ENCODE results near the gene MYEOV. TPM values are rescaled to one million over a fixed set of nuclear protein-coding genes. Genes with fewer than 3 reads are reported as not detected.

Gene MYEOV
- total and polyA plus RNA-seq, 9 of the 15 experiments (the other 6 are each of a cell fraction or from before 2014, with no cell fraction given), result 10.2 to 133 (median 32.2) TPM

DNA sequence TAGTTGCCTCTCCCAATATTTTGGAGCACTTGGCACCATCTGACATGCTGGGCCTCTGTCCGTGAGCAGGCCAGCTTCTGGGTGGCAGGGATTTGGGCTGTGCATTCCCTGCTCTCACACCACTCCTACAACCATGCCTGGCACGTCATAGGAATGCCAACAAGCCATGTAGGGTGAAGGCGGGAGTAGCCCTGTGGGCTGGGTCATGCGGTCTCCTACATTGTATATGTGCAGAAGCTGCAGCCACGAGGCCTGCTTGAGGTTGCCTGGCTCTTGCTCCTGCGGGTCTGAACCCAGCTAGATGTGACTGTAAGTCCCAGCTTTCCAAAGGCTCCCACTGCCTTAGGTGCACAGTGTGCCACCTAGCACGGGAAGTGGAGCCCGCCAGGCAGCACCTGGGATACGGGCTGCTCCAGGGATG lies 14.5 kb downstream of the MYEOV start:
- TF ChIP-seq SMARCC2 (IDR thresholded peaks at IDR 0.05; ENCODE audit: low read depth) (no peak), KLF6 (CRISPR knock-in tag; IDR thresholded peaks at IDR 0.05; ENCODE audit: borderline replicate concordance) (no peak), FOXA1 (IDR thresholded peaks at IDR 0.05; ENCODE audit: borderline replicate concordance) (no peak), TEAD4 (IDR thresholded peaks at IDR 0.05; ENCODE audit: low read length) (no peak), TEAD4 (CRISPR knock-in tag; IDR thresholded peaks at IDR 0.05; ENCODE audit: borderline replicate concordance) (no peak)
- Histone ChIP-seq H3K27me3 (ENCODE audit: control insufficient read depth in 2 of 2, insufficient read depth in 2 of 2, low read length in 2 of 2) (no peaks in the 10 kb centered on the region), H3K9me1 (ENCODE audit: control insufficient read depth, insufficient read depth, low read length) (peaks cover 4% of the 10 kb centered on the region), H3K4me2 (ENCODE audit: insufficient read depth, low read length) (no peak overlapping the region), H3K4me1 (replicated peaks in 1 of 2; ENCODE audit: control insufficient read depth in 2 of 2, insufficient read depth in 2 of 2, low read length in 2 of 2) (peaks cover 0 to 4% of the 10 kb centered on the region in 2 experiments; a peak in 1 of 5 replicates), H3K4me3 (no peak overlapping the region), H4K20me1 (replicated peaks; ENCODE audit: control insufficient read depth, insufficient read depth, low read length) (peaks cover 10% of the 10 kb centered on the region), H3K79me2 (ENCODE audit: control insufficient read depth, insufficient read depth, low read length) (peaks cover 13% of the 10 kb centered on the region), H2AFZ (ENCODE audit: low read depth, low read length) (no peak overlapping the region), H3K36me3 (ENCODE audit: control insufficient read depth, insufficient read depth, low read length) (no peaks in the 10 kb centered on the region; the same call in 2 of the 3 replicates), H3K9me3 (replicated peaks; ENCODE audit: control insufficient read depth, insufficient read depth, low read depth, low read length) (no peaks in the 10 kb centered on the region), H3K27ac (ENCODE audit: extremely low read depth, low read depth, low read length) (no peak overlapping the region), H3K9ac (ENCODE audit: insufficient read depth in 1 of 2, low read depth in 2 of 2, low read length in 2 of 2) (no peak overlapping the region)
- ChIA-PET POLR2A (interaction anchor here (0.6 to 1.5 kb wide), 4 partner anchors 11 to 28 kb away, joined by 3 to 7 read pairs (median 4); no protein-coding TSS in a partner anchor), CTCF (ENCODE audit: low intra/inter-chr PET ratio) (no interaction called here)
- no peak for FAIRE-seq
- DNase-seq (ENCODE audit: extremely low read depth in 1 of 4, low spot score in 3 of 4), result no peak
- BruUV-seq (replicated peaks), result no TSS peak
- whole genome bisulfite sequencing (ENCODE audit: insufficient coverage, low coverage, missing lambda C conversion rate), result 83% methylated on average over 9 of the region's 9 CpGs
- in situ Hi-C loops (cut with MboI) (no loop called here), intact Hi-C loops (cut with micrococcal nuclease) (no loop called here)
- ATAC-seq, result no peak

DNA sequence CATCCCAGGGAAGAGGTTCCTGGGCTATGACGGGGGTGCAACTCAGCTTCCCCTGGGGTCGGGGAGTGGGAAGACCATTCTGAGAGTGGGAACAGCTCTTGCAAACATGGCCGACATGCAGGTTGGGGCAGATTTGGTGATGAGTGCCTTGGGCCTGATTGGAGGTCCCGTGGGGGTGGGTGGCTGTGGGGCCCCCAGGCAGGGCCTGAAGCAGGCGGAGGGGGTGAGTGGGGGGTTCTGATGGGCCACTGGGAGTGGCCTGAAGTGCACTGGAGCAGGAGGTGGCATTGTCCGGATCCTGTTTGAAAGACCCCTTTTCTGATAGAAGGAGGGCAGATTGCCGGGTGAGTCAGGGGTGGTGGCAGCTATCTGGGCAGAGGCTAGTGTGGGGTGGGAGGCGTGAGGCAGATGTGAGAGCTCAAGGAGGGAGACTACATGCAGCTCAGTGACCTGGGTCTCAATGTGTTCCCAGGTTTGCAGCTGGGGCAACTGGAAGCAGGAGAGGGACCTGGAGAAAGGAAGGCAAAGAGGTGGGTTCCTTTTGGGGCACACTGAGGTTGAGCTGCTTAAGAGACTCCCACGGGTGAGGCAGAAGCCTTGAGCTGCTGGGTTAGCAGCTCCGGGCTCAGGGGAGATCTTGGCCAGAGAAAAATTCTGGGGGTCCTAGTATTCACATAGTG lies 15.1 kb downstream of the MYEOV start:
- FAIRE-seq, result no peak
- H3K9ac ChIP-seq (ENCODE audit: insufficient read depth in 1 of 2, low read depth in 2 of 2, low read length in 2 of 2), result no peak overlapping the region
- ChIA-PET POLR2A (interaction anchor here (0.6 to 1.5 kb wide), 5 partner anchors 9 to 203 kb away, joined by 3 to 5 read pairs (median 3); no protein-coding TSS in a partner anchor), CTCF (ENCODE audit: low intra/inter-chr PET ratio) (no interaction called here)
- no peak overlapping the region for H3K27ac ChIP-seq (ENCODE audit: extremely low read depth, low read depth, low read length)
- ATAC-seq, result no peak
- peaks cover 0 to 3% of the 10 kb centered on the region in 2 experiments; a peak in 1 of 5 replicates for H3K4me1 ChIP-seq (replicated peaks in 1 of 2; ENCODE audit: control insufficient read depth in 2 of 2, insufficient read depth in 2 of 2, low read length in 2 of 2)
- BruUV-seq (replicated peaks), result no TSS peak
- in situ Hi-C loops (cut with MboI), result no loop called here
- DNase-seq (ENCODE audit: extremely low read depth in 1 of 4, low spot score in 3 of 4), result no peak
- peaks cover 7% of the 10 kb centered on the region; the same call in 2 of the 3 replicates for H3K79me2 ChIP-seq (ENCODE audit: control insufficient read depth, insufficient read depth, low read length)
- H3K4me3 ChIP-seq, result no peak overlapping the region
- TF ChIP-seq, protein P1, sequence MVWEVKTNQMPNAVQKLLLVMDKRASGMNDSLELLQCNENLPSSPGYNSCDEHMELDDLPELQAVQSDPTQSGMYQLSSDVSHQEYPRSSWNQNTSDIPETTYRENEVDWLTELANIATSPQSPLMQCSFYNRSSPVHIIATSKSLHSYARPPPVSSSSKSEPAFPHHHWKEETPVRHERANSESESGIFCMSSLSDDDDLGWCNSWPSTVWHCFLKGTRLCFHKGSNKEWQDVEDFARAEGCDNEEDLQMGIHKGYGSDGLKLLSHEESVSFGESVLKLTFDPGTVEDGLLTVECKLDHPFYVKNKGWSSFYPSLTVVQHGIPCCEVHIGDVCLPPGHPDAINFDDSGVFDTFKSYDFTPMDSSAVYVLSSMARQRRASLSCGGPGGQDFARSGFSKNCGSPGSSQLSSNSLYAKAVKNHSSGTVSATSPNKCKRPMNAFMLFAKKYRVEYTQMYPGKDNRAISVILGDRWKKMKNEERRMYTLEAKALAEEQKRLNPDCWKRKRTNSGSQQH (CRISPR knock-in tag; IDR thresholded peaks at IDR 0.05), result no peak
- TF ChIP-seq ZEB2 (IDR thresholded peaks at IDR 0.05) (no peak), ZNF347 (CRISPR knock-in tag; IDR thresholded peaks at IDR 0.05; ENCODE audit: low read depth) (no peak), YY1 (IDR thresholded peaks at IDR 0.05; ENCODE audit: borderline replicate concordance in 1 of 3, control insufficient read depth in 1 of 3, extremely low read depth in 1 of 3, insufficient read depth in 3 of 3, insufficient read length in 1 of 3, insufficient replicate concordance in 2 of 3, low read depth in 1 of 3, low read length in 2 of 3) (peak in 1 of 3 experiments; percentile 6), MEF2A (IDR thresholded peaks at IDR 0.05; ENCODE audit: control insufficient read depth, low read depth, low read length) (no peak)
- H2AFZ ChIP-seq (ENCODE audit: low read depth, low read length), result no peak overlapping the region
- H3K36me3 ChIP-seq (ENCODE audit: control insufficient read depth, insufficient read depth, low read length), result no peaks in the 10 kb centered on the region; the same call in 2 of the 3 replicates
- WGBS (ENCODE audit: insufficient coverage, low coverage, missing lambda C conversion rate), result 67% methylated on average over 9 of the region's 10 CpGs
- H3K4me2 ChIP-seq (ENCODE audit: insufficient read depth, low read length), result no peak overlapping the region
- peaks cover 4% of the 10 kb centered on the region for H3K9me1 ChIP-seq (ENCODE audit: control insufficient read depth, insufficient read depth, low read length)
- no peaks in the 10 kb centered on the region for H3K27me3 ChIP-seq (ENCODE audit: control insufficient read depth in 2 of 2, insufficient read depth in 2 of 2, low read length in 2 of 2)
- intact Hi-C loops (cut with micrococcal nuclease), result no loop called here
- H4K20me1 ChIP-seq (replicated peaks; ENCODE audit: control insufficient read depth, insufficient read depth, low read length), result peaks cover 10% of the 10 kb centered on the region
- no peaks in the 10 kb centered on the region for H3K9me3 ChIP-seq (replicated peaks; ENCODE audit: control insufficient read depth, insufficient read depth, low read depth, low read length)

Measured in K562 (cell line).